ENCODE measurements around the gene NOXRED1. TPM values are rescaled to one million over a fixed set of nuclear protein-coding genes. Genes with fewer than 3 reads are reported as not detected.

Gene NOXRED1
- total RNA-seq, 1 experiment from 2014 or later = 0.20 TPM

GRCh38 chr14:77375164-77375950 is 48.0 kb downstream of the NOXRED1 start:
- no peak overlapping the region for H3K27ac Mint-ChIP-seq
- no peaks in the 10 kb centered on the region for H3K36me3 Mint-ChIP-seq
- DNase-seq (ENCODE audit: low spot score) = no peak
- H3K9me3 Mint-ChIP-seq = no peaks in the 10 kb centered on the region
- TF ChIP-seq PRRX2 (CRISPR knock-in tag; IDR thresholded peaks at IDR 0.05) = no peak
- TF ChIP-seq ARID4B (CRISPR knock-in tag; IDR thresholded peaks at IDR 0.05; ENCODE audit: borderline replicate concordance) = no peak
- no peak for TF ChIP-seq ZMAT4 (CRISPR knock-in tag; IDR thresholded peaks at IDR 0.05)
- TF ChIP-seq AR (CRISPR knock-in tag; IDR thresholded peaks at IDR 0.05) = no peak
- TF ChIP-seq CBFB (CRISPR knock-in tag; IDR thresholded peaks at IDR 0.05; ENCODE audit: low read depth) = no peak
- no peak for TF ChIP-seq ESRRA (CRISPR knock-in tag; IDR thresholded peaks at IDR 0.05; ENCODE audit: borderline replicate concordance)
- TF ChIP-seq ZNF232 (CRISPR knock-in tag; IDR thresholded peaks at IDR 0.05) = no peak
- TF ChIP-seq MYBL2 (CRISPR knock-in tag; IDR thresholded peaks at IDR 0.05) = no peak
- TF ChIP-seq GRHL2 (CRISPR knock-in tag; IDR thresholded peaks at IDR 0.05; ENCODE audit: insufficient replicate concordance, severe bottlenecking) = no peak
- TF ChIP-seq ZNF416 (CRISPR knock-in tag; IDR thresholded peaks at IDR 0.05) = no peak
- no peak for TF ChIP-seq JUN (CRISPR knock-in tag; IDR thresholded peaks at IDR 0.05)
- TF ChIP-seq USF1 (CRISPR knock-in tag; IDR thresholded peaks at IDR 0.05) = no peak
- TF ChIP-seq CREB1 (CRISPR knock-in tag; IDR thresholded peaks at IDR 0.05) = no peak
- TF ChIP-seq ERG (CRISPR knock-in tag; IDR thresholded peaks at IDR 0.05) = no peak
- no peak for TF ChIP-seq ZNF219 (CRISPR knock-in tag; IDR thresholded peaks at IDR 0.05; ENCODE audit: borderline replicate concordance)
- TF ChIP-seq MAX (CRISPR knock-in tag; IDR thresholded peaks at IDR 0.05) = no peak
- no peak for TF ChIP-seq E2F1 (CRISPR knock-in tag; IDR thresholded peaks at IDR 0.05)
- no peak for TF ChIP-seq USF2 (CRISPR knock-in tag; IDR thresholded peaks at IDR 0.05)
- no peak for TF ChIP-seq KAT7 (CRISPR knock-in tag; IDR thresholded peaks at IDR 0.05; ENCODE audit: borderline replicate concordance)
- H3K4me3 Mint-ChIP-seq = peak overlapping the region; percentile 85
- ATAC-seq = no peak
- H3K4me1 Mint-ChIP-seq = peaks cover 9% of the 10 kb centered on the region
- ChIA-PET POLR2A (no interaction called here), CTCF (no interaction called here)
- H3K27me3 Mint-ChIP-seq (ENCODE audit: low read depth) = no peaks in the 10 kb centered on the region
